Stimulated activated CD8-positive, alpha-beta memory T cell treated with anti-CD3 and anti-CD28 coated beads, Interleukin-12 subunit alpha, Interleukin-12 subunit beta, amount 100 ng/mL, for 1 hour (primary cell): ENCODE measurements around the gene PCDHB12.
"Not testable (repeated sequence)": the region's sequence is repeated elsewhere in the genome, so short reads cannot be mapped to it uniquely, and the experiment has no call there.

Experiments
- DNase-seq: peaks from one replicate; pipeline ENCODE4 v3.0.0-alpha.2; 2020; ENCODE audit warnings: low read depth

PCDHB12 gene

DNA sequence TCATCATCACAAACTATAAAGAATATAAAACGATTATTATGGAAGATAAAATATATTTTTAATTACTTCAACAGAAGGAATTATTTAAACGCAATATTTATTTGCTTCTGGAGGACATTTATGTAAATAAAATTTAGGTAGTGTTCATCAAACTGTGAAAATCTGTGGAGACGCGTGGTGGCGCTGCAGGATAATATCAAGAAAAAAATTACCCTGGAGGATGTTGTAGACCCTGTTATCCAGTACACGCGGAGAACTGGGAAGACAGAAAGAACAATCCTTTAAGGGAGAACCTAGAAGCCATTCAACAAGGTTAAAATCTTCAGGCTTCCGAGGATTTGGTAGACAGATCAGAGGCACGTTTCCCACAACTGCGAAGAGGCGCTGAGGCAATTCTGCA lies at the start of gene PCDHB12:
PCDHB12 (plus strand) TSS at position 242 of the 400 bp plus-strand sequence. CDS start 189 bp downstream, outside the sequence.
- no peak for DNase-seq

DNA sequence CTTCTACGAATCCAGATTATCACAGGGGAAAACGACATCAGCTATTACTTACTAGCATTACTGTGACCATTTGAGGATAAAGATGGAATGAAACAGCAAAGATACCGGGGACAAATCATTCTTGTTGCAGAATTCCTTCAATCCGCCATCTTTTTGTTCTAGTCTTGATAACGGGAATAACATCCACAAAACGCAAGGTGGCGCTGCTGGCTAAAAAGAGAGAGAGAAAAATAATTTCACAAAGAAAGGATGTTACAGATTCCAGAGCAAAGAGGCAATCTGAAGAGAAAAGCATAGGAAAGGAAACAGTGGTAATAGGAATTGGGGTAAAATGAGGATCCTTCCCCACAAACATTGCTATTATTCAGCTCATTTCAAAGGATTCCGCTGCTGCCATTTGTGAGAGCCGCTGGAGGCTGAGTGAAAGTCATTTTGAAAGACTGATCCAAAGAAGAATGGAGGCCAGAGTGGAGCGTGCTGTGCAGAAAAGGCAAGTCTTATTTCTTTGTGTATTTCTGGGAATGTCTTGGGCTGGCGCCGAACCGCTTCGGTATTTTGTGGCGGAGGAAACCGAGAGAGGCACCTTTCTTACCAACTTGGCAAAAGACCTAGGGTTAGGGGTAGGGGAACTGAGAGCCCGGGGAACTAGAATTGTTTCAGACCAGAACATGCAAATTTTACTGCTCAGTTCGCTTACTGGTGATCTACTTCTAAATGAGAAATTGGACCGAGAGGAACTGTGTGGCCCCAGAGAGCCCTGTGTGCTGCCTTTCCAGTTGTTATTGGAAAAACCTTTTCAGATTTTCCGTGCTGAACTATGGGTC lies 35.9 kb upstream of the PCDHB12 start, which contains the start of gene PCDHB7:
PCDHB7 (plus strand) TSS at position 264 of the 824 bp plus-strand sequence; CDS start at position 456, 192 bp downstream.
- DNase-seq: no peak

DNA sequence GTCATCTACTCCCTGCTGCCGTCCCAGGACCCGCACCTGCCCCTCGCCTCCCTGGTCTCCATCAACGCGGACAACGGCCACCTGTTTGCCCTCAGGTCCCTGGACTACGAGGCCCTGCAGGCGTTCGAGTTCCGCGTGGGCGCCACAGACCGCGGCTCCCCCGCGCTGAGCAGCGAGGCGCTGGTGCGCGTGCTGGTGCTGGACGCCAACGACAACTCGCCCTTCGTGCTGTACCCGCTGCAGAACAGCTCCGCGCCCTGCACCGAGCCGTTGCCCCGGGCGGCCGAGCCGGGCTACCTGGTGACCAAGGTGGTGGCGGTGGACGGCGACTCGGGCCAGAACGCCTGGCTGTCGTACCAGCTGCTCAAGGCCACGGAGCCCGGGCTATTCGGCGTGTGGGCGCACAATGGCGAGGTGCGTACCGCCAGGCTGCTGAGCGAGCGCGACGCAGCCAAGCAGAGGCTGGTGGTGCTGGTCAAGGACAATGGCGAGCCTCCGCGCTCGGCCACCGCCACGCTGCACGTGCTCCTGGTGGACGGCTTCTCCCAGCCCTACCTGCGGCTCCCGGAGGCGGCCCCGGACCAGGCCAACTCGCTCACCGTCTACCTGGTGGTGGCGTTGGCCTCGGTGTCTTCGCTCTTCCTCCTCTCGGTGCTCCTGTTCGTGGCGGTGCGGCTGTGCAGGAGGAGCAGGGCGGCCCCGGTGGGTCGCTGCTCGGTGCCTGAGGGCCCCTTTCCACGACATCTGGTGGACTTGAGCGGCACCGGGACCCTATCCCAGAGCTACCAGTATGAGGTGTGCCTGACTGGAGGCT lies 34.0 kb upstream of the PCDHB12 start:
- DNase-seq: not testable (repeated sequence)

DNA sequence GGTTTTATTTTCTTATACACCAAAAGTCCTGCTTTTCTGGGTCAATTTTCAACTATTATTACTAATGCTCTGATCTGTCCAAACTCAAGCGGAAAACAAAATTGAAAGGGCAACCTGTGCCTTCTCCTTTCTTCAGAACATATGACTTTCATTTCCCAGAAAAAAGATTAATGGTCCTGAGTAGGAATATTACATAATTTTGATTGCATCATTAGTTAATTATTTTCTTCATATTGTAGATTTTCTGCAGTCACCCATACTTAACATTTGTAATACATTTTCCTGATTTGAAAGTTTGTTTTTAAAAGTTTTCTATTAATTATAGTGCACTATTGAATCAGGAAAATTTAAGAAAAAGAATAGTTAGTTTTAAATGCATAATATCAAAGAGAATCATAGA lies 32.6 kb upstream of the PCDHB12 start:
- no peak for DNase-seq

DNA sequence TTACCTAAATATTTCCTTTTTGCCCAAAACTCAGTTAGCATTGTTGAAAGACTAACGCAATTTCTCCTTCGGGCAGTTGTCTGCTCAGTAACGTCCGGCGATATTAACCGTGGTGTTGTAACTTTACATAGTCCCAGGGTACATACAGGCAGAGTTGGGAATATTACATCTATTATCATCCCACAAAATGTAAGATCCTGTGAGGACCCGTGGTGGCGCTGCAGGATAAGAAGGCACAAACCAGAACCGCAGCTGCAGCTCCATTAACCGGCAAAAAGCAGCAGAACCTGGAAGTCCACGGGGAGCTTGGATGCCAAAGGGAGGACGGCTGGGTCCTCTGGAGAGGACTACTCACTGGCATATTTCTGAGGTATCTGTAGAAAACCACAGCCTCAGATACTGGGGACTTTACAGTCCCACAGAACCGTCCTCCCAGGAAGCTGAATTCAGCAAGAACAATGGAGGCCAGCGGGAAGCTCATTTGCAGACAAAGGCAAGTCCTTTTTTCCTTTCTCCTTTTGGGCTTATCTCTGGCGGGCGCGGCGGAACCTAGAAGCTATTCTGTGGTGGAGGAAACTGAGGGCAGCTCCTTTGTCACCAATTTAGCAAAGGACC lies 30.8 kb upstream of the PCDHB12 start, which contains the start of gene PCDHB8:
PCDHB8 (plus strand) TSS at position 214 of the 615 bp plus-strand sequence; CDS start at position 459, 245 bp downstream.
- DNase-seq: not testable (repeated sequence)

DNA sequence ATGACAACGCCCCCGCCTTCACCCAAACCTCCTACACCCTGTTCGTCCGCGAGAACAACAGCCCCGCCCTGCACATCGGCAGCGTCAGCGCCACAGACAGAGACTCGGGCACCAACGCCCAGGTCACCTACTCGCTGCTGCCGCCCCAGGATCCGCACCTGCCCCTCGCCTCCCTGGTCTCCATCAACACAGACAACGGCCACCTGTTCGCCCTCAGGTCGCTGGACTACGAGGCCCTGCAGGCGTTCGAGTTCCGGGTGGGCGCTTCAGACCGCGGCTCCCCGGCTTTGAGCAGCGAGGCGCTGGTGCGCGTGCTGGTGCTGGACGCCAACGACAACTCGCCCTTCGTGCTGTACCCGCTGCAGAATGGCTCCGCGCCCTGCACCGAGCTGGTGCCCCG lies 29.1 kb upstream of the PCDHB12 start:
- DNase-seq: not testable (repeated sequence)

DNA sequence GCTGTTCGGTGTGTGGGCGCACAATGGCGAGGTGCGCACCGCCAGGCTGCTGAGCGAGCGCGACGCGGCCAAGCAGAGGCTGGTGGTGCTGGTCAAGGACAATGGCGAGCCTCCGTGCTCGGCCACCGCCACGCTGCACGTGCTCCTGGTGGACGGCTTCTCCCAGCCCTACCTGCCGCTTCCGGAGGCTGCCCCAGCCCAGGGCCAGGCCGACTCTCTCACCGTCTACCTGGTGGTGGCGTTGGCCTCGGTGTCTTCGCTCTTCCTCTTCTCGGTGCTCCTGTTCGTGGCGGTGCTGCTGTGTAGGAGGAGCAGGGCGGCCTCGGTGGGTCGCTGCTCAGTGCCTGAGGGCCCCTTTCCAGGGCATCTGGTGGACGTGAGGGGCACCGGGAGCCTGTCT lies 28.6 kb upstream of the PCDHB12 start:
- DNase-seq: not testable (repeated sequence)

DNA sequence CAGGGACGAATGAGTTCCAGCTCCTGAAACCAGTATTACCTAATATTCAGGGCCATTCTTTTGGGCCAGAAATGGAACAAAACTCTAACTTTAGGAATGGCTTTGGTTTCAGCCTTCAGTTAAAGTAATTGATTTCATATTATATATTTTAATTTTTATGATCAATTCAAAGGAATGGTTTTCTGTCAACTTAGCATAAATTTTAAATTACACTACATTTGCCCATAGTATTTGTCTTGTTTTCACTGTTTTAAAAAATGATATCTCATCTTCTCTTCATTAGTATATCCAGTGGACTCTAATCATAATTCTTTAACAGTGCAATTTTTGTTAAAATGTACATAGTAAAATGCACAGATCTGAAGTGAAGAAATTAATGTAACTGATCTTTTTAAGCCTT lies 28.2 kb upstream of the PCDHB12 start:
- DNase-seq: no peak

DNA sequence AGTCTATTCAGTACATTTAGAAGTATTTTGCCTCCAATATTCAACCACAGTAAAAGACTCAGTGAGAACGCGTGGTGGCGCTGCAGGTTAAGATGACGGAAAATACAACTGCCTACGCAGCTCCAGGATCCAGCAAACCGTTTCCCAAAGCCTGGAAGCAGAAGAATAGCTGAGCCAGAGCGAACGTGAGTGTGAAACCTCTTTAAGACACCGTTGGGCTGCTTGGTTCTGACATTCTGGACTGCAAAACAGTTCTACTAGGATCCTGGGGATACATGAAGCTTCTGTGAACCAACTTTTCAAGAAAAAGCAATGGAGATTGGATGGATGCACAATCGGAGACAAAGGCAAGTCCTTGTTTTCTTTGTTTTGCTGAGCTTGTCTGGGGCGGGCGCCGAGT lies 26.3 kb upstream of the PCDHB12 start, which contains the start of gene PCDHB16:
PCDHB16 (plus strand) TSS at position 140 of the 400 bp plus-strand sequence; CDS start at position 313, 173 bp downstream.
- no peak for DNase-seq

DNA sequence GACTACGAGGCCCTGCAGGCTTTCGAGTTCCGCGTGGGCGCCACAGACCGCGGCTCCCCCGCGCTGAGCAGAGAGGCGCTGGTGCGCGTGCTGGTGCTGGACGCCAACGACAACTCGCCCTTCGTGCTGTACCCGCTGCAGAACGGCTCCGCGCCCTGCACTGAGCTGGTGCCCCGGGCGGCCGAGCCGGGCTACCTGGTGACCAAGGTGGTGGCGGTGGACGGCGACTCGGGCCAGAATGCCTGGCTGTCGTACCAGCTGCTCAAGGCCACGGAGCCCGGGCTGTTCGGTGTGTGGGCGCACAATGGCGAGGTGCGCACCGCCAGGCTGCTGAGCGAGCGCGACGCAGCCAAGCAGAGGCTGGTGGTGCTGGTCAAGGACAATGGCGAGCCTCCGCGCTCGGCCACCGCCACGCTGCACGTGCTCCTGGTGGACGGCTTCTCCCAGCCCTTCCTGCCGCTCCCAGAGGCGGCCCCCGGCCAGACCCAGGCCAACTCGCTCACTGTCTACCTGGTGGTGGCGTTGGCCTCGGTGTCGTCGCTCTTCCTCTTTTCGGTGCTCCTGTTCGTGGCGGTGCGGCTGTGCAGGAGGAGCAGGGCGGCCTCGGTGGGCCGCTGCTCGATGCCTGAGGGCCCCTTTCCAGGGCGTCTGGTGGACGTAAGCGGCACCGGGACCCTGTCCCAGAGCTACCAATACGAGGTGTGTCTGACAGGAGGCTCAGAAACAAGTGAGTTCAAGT lies 24.2 kb upstream of the PCDHB12 start:
- not testable (repeated sequence) for DNase-seq

DNA sequence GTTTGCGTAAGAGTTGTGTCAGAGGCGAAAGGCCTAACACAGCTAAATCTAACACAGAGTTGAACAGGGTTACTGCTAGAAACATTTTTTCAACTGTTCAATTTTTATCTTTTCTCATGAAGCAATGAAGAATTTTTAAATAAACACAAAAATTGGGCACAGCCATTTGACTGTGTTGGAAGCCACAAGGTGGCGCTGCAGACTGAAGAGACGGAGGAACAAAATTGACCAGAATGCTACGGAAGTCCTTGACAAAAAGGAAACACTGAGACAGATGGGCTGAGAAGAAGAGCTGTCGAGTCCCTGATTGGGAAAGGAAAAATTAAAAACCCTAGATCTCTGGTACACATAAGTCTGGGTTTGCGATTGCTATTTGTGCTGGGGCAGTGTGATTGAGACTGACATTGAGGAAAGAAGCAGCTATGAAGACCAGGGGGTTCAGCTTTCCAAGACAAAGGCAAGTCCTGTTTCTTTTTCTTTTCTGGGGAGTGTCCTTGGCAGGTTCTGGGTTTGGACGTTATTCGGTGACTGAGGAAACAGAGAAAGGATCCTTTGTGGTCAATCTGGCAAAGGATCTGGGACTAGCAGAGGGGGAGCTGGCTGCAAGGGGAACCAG lies 21.5 kb upstream of the PCDHB12 start, which contains the start of gene PCDHB9:
PCDHB9 (plus strand) TSS at position 265 of the 616 bp plus-strand sequence; CDS start at position 423, 158 bp downstream.
- DNase-seq: peak; percentile 10

DNA sequence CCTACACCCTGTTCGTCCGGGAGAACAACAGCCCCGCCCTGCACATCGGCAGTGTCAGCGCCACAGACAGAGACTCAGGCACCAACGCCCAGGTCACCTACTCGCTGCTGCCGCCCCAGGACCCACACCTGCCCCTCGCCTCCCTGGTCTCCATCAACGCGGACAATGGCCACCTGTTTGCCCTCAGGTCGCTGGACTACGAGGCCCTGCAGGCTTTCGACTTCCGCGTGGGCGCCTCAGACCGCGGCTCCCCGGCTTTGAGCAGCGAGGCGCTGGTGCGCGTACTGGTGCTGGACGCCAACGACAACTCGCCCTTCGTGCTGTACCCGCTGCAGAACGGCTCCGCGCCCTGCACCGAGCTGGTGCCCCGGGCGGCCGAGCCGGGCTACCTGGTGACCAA lies 19.8 kb upstream of the PCDHB12 start:
- DNase-seq: not testable (repeated sequence)

DNA sequence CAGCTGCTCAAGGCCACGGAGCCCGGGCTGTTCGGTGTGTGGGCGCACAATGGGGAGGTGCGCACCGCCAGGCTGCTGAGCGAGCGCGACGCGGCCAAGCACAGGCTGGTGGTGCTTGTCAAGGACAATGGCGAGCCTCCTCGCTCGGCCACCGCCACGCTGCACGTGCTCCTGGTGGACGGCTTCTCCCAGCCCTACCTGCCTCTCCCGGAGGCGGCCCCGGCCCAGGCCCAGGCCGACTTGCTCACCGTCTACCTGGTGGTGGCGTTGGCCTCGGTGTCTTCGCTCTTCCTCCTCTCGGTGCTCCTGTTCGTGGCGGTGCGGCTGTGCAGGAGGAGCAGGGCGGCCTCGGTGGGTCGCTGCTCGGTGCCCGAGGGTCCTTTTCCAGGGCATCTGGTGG lies 19.4 kb upstream of the PCDHB12 start:
- not testable (repeated sequence) for DNase-seq

DNA sequence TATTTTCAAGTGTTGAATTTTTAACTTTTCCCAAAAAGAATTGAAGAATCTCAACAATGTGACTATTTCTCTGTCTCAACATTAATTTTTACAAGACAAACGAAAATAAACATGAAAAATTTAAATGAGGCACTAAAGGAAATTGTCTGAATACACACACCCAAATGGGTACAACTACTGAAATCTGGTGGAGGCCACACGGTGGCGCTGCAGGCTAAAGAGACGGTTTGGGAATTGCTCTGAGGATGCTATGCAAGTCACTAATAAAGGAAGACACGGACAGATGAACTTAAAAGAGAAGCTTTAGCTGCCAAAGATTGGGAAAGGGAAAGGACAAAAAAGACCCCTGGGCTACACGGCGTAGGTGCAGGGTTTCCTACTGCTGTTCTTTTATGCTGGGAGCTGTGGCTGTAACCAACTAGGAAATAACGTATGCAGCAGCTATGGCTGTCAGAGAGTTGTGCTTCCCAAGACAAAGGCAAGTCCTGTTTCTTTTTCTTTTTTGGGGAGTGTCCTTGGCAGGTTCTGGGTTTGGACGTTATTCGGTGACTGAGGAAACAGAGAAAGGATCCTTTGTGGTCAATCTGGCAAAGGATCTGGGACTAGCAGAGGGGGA lies 16.3 kb upstream of the PCDHB12 start, which contains the start of gene PCDHB10:
PCDHB10 (plus strand) TSS at position 244 of the 616 bp plus-strand sequence; CDS start at position 444, 200 bp downstream.
- no peak for DNase-seq

DNA sequence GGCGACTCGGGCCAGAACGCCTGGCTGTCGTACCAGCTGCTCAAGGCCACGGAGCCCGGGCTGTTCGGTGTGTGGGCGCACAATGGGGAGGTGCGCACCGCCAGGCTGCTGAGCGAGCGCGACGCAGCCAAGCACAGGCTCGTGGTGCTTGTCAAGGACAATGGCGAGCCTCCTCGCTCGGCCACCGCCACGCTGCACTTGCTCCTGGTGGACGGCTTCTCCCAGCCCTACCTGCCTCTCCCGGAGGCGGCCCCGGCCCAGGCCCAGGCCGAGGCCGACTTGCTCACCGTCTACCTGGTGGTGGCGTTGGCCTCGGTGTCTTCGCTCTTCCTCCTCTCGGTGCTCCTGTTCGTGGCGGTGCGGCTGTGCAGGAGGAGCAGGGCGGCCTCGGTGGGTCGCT lies 14.2 kb upstream of the PCDHB12 start:
- DNase-seq: not testable (repeated sequence)

DNA sequence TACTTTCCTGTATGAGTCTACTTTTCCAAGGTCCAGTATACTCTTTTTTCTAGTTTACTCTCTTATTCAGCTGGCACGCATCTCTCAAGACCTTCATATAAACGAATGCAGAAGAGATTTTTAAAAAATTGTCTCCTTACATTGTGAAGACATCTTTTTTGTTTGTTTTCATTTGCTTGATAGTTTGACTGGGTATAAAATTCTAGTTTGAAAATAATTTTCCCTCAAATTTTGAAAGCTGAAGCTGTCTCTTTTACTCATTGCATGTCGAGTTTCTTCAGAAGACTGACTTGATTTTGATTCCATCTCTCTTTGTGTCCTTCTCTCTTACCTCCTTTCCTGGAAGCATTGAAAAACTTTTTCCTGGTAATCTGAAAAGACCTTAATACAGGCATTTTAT lies 12.2 kb upstream of the PCDHB12 start:
- DNase-seq: no peak

DNA sequence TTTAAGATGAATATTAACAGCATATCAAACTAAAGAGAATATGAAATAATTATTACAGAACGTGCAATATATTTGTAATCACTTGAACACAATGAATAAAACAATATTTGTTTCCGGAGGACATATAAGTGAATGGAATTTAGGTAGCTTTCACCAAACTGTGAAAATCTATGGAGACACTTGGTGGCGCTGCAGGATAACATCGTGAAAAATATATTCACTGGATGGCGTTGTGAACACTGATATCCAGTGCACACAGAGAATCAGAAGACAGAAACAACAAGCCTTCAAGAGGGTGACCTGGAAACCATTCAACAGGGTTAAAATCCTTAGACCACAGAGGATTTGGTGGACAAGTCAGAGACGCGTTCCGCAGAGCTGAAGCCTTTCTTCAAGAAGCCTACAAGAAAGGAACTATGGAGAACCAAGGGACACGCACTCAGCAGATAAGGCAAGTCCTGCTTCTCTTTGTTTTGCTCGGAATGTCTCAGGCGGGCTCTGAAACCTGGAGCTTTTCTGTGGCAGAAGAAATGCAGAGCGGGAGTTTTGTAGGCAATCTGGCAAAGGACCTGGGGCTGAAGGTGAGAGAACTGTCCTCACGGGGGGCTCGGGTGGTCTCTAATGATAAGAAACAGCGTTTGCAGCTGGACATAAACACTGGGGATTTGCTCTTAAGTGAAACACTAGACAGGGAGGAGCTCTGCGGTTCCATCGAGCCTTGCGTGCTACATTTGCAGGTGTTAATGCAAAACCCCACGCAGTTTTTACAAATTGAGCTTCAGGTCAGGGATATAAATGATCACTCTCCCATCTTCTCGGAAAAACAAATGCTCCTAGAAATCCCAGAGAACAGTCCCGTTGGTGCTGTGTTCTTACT lies 8.9 kb upstream of the PCDHB12 start, which contains the start of gene PCDHB11:
PCDHB11 (plus strand) TSS at position 269 of the 877 bp plus-strand sequence; CDS start at position 417, 148 bp downstream.
- no peak for DNase-seq

DNA sequence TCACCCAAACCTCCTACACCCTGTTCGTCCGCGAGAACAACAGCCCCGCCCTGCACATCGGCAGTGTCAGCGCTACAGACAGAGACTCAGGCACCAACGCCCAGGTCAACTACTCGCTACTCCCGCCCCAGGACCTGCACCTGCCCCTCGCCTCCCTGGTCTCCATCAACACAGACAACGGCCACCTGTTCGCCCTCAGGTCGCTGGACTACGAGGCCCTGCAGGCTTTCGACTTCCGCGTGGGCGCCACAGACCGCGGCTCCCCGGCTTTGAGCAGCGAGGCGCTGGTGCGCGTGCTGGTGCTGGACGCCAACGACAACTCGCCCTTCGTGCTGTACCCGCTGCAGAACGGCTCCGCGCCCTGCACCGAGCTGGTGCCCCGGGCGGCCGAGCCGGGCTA lies 7.4 kb upstream of the PCDHB12 start:
- not testable (repeated sequence) for DNase-seq

DNA sequence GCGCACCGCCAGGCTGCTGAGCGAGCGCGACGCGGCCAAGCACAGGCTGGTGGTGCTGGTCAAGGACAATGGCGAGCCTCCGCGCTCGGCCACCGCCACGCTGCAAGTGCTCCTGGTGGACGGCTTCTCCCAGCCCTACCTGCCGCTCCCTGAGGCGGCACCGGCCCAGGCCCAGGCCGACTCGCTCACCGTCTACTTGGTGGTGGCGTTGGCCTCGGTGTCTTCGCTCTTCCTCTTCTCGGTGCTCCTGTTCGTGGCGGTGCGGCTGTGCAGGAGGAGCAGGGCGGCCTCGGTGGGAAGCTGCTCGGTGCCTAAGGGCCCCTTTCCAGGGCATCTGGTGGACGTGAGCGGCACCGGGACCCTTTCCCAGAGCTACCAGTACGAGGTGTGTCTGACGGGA lies 6.9 kb upstream of the PCDHB12 start:
- not testable (repeated sequence) for DNase-seq
